Upper lobe of left lung (tissue), 4 donors: ENCODE results near the gene LY6G6F.

Experiments used
- CTCF ChIP-seq, 6 experiments: fragments of 450-650 bp in 4 of 6; fragments of 200-600 bp in 2 of 6; sonication (generic) in 2 of 6; IDR thresholded peaks; one replicate each; pipeline ENCODE4 v1.5.1; 2016 to 2019; ENCODE audit warnings: antibody characterized with exemption in 6 of 6
- EP300 ChIP-seq, 4 donors: sonication (generic); formaldehyde crosslinking; IDR thresholded peaks; one replicate each; pipeline ENCODE4 v1.5.1; 2017; ENCODE audit warnings: antibody characterized with exemption in 4 of 4, control low read depth in 2 of 4

GRCh38 chr6:31740397-31741223, 33.9 kb downstream of the LY6G6F start:
- no peak for TF ChIP-seq CTCF (IDR thresholded peaks at IDR 0.05)
- no peak for TF ChIP-seq EP300 (IDR thresholded peaks at IDR 0.05)
